KOPT-K1 (cell line): ENCODE data around the gene IPMK.
"Not testable (repeated sequence)": the region's sequence is repeated elsewhere in the genome, so short reads cannot be mapped to it uniquely, and the experiment has no call there.

Experiments used
- H3K27ac ChIP-seq: fragments of 200-600 bp; sonication (generic); 2 replicates; pipeline ENCODE4 v1.5.1; 2016; ENCODE audit warnings: antibody characterized with exemption, mild to moderate bottlenecking, low read depth, low read length; ENCODE audit not compliant: poor library complexity, severe bottlenecking
- H3K36me3 ChIP-seq: fragments of 200-600 bp; sonication (generic); 2 replicates; pipeline ENCODE4 v1.5.1; 2017; ENCODE audit warnings: antibody characterized with exemption, mild to moderate bottlenecking, low read length, moderate library complexity; ENCODE audit not compliant: insufficient read depth
- H3K9me3 ChIP-seq: fragments of 200-600 bp; sonication (generic); 2 replicates; pipeline ENCODE4 v1.5.1; 2017; ENCODE audit warnings: antibody characterized with exemption, low read length, mild to moderate bottlenecking; ENCODE audit not compliant: insufficient read depth, poor library complexity, severe bottlenecking

IPMK gene

DNA sequence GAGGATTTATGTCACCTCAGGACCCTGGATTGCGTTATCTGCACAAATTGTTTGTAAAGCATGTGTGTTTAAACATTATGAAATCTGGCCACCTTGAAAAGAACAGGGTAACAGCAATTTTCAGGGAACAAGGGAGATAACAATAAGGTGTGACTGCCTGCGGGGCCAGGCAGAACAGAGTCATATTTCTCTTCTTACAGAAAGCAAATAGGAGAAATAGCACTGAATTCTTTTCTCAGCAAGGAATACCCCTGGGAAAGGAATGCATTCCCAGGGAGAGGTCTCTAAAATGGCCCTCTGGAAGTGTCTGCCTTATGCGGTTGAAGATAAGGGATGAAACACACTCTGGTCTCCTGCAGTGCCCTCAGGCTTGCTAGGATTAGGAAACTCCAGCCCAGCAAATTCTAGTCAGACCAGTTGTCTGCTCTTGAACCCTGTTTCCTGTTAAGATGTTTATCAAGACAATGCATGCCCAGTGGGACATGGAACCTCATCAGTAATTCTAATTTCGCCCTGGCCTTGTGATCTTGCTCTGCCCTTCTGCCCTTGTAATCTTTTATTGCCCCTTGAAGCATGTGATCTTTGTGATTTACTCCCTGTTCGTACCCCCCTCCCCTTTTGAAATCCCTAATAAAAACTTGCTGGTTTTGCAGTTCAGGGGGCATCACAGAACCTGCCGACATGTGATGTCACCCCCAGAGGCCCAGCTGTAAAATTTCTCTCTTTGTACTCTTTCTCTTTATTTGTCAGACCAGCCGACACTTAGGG is 11.5 kb downstream of the IPMK start:
- H3K9me3 ChIP-seq = peaks cover 37% of the 10 kb centered on the region
- H3K36me3 ChIP-seq, H3K27ac ChIP-seq: not testable (repeated sequence)

DNA sequence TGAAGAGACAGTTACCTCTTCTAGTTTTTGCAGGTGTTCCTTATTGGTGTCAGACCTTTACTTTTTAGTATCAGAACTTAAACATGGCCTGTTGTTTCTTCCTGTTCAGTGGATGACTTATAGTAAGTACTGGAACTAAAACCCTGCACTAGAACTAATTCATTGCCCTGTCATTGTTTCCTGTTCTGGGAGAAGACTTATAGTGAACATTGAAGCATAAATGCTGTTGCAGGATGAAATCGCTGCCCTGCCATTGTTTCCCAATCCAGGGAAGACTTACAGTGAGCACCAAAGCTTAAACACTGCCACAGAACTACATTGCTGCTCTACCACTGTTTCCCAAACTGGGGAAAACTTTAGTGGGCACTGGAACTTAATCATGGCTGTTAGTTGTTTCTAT is 13.1 kb downstream of the IPMK start:
- Histone ChIP-seq H3K9me3 (peaks cover 37% of the 10 kb centered on the region), H3K27ac (no peak overlapping the region), H3K36me3 (peaks cover 5% of the 10 kb centered on the region; the same call in 1 of the 2 replicates)

DNA sequence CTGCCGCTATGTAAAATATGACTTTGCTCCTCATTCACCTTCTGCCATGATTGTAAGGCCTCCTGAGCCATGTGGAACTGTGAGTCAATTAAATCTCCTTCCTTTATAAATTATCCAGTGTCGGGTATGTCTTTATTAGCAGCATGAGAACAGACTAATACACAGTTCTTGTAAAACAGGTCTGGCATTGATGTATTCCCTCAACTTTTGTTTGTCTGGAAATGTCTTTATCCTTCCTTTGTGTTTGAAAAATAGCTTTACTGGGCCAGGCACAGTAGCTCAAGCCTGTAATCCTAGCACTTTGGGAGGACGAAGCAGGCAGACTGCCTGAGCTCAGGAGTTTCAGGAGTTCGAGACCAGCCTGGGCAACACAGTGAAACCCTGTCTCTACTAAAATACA is 14.5 kb downstream of the IPMK start:
- no peaks in the 10 kb centered on the region for H3K36me3 ChIP-seq
- H3K27ac ChIP-seq = no peak overlapping the region
- H3K9me3 ChIP-seq = peaks cover 37% of the 10 kb centered on the region

DNA sequence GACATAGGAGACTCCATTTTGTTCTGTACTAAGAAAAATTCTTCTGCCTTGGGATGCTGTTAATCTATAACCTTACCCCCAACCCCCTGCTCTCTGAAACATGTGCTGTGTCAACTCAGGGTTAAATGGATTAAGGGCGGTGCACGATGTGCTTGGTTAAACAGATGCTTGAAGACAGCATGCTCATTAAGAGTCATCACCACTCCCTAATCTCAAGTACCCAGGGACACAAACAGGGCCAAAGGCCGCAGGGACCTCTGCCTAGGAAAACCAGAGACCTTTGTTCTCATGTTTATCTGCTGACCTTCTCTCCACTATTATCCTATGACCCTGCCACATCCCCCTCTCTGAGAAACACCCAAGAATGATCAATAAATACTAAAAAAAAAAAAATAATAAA is 23.0 kb downstream of the IPMK start:
- H3K27ac ChIP-seq, H3K36me3 ChIP-seq: not testable (repeated sequence)
- H3K9me3 ChIP-seq = peaks cover 20% of the 10 kb centered on the region

DNA sequence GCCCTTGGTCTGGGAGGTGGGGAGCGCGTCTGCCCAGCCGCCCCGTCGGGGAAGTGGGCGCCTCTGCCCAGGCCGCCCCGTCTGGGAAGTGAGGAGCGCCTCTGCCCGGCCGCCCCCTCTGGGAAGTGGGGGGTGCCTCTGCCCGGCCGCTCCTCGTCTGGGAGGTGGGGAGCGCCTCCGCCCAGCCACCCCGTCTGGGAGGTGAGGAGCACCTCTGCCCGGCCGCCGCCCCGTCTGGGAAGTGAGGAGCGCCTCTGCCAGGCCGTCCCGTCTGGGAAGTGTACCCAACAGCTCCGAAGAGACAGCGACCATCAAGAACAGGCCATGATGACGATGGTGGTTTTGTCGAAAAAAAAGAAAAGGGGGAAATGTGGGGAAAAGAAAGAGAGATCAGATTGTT is 23.5 kb downstream of the IPMK start:
- H3K9me3 ChIP-seq = peaks cover 20% of the 10 kb centered on the region
- not testable (repeated sequence) for H3K27ac ChIP-seq, H3K36me3 ChIP-seq

DNA sequence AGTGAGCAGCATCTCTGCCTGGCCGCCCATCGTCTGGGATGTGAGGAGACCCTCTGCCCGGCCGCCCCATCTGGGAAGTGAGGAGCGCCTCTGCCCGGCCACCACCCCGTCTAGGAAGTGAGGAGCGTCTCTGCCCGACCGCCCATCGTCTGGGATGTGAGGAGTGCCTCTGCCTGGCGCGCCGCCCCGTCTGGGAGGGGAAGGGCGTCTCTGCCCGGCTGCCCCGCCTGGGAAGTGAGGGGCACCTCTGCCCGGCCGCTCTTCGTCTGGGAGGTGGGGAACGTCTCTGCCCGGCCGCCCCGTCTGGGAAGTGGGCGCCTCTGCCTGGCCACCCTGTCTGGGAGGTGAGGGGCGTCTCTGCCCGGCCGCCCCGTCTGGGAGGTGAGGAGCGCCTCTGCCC is 23.9 kb downstream of the IPMK start:
- not testable (repeated sequence) for H3K27ac ChIP-seq, H3K36me3 ChIP-seq
- peaks cover 20% of the 10 kb centered on the region for H3K9me3 ChIP-seq

DNA sequence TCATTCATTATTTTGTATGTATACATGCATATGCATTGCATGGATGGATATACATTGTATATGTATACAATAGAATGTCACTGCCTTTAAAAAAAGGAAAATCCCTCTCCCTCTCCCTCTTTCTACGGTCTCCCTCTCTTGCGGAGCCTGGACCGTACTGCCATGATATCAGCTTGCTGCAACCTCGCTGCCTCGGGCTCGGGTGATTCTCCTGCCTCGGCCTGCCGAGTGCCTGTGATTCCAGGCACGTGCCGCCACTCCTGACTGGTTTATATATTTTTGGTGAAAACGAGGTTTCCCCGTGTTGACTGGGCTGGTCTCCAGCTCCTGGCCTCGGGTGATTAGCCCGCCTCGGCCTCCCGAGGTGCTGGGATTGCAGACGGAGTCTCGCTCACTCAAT is 24.4 kb downstream of the IPMK start:
- no peak overlapping the region for H3K27ac ChIP-seq
- 0 out of 2 replicates have a peak, but pooled peaks cover 4% of the 10 kb centered on the region for H3K36me3 ChIP-seq
- H3K9me3 ChIP-seq = peaks cover 20% of the 10 kb centered on the region

DNA sequence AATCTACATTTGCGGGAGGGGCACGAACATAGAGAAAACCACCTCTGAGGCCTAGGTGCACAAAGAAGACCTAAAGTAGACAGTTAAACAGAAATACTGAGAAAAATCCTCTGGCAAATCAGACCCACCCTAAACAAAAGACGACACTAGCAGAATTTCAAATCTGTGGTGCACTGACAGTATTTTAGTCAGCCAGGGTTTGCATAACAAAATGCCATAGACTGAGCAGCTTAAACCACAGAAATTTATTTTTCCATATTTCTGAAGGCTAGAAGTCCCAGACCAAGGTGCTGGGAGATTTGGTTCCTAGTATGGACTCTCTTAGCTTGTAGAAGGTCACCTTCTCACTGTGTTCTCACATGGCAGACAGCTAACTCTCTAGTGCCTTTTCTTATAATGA is 26.3 kb downstream of the IPMK start:
- Histone ChIP-seq H3K27ac (no peak overlapping the region), H3K9me3 (peaks cover 20% of the 10 kb centered on the region), H3K36me3 (peaks cover 17% of the 10 kb centered on the region)

DNA sequence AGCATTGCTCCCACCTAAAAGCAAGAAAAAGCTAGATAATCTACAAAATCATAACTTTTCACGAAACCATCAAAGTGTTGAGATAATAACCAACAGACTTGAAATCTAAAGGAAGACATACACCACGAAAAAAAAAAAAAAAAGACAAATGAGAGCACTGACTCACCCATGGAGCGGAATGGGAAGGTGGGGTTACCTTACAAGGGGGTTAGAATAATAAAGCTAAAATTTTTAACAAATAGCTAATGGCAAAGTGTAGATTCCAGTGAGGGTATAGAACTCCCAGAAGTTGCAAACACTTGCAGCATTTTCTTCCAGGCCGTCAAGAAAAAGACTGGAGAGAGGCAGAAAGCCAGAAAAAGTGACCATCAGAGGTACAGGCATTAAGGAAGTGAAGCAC is 27.2 kb downstream of the IPMK start:
- Histone ChIP-seq H3K27ac (no peak overlapping the region), H3K9me3 (peaks cover 20% of the 10 kb centered on the region), H3K36me3 (peaks cover 25% of the 10 kb centered on the region)

DNA sequence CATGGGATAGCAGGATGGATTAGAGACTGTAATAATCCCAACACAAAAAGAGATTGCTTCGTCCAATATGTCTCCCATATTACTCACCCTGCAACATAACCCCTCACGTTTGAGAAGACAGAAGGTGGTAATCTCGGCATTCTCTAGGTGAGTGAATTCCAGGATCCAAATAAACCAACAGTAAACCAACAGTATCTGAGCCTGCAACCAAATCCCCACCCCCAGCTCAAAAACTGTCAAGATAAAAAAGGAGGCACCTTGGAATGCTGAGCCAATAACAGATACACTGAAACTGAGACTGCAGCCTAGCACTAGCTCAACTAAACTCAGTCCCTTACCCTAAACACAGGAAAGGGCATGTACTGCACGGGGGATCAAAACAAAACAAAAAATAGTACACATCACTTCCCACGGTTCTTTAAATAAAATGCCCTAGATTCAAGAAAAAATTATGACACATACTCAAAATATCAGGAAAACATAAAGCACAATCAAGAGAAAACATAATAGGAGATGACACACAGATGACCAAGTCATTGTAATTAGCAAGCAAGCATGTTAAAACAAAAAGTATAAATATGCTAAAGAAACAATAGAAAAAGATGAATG is 28.0 kb downstream of the IPMK start:
- peaks cover 20% of the 10 kb centered on the region for H3K9me3 ChIP-seq
- H3K36me3 ChIP-seq = peaks cover 27% of the 10 kb centered on the region
- no peak overlapping the region for H3K27ac ChIP-seq

DNA sequence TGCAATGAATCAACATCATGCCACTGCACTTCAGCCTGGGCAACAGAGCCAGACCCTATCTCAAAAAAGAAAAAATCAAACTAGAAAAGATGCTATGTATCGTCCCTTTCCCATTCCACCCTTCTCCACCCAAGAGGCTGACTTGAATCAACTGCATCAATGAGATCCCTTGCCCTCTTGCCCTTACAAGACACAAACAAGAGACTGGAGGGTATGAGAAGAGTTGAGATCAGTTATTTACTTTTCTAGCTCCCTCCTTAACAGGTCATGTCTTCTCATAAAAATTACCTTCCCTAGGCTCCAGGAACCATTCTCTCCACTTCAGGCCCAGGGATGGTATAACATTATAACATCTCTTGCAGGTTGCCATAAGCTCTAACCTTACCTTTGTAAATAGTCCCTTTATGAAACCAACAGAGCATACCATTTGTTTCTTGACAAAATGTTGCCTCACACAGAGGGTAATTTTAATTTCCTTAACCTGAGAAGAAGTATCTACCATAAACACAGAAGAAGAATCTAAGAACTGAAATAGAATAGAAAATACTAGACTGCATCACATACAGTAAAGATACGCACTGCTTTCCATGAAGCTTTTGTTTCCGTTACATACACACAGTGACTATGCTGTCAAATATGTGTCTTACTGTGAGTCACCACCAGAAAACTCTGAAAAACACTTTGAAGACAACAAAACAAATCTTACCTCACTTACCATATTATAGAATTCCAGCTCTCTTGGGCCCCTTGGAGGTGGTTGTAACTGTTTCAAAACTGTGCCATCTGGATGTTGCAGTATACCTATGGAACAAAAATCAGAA is 30.5 kb downstream of the IPMK start:
- Histone ChIP-seq H3K36me3 (peaks cover 27% of the 10 kb centered on the region), H3K9me3 (no peaks in the 10 kb centered on the region), H3K27ac (no peak overlapping the region)

DNA sequence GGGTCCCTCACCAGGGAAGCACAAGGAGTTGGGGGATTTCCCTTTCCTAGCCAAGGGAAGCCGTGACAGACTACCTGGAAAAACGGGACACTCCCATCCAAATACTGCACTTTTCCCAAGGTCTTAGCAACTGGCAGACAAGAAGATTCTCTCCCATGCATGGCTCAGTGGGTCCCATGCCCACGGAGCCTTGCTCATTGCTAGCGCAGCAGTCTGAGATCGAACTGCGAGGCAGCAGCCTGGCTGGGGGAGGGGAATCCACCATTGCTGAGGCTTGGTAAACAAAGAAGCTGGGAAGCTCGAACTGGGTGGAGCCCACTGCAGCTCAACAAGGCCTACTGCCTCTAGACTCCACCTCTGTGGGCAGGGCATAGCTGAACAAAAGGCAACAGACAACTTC is 37.8 kb downstream of the IPMK start:
- H3K36me3 ChIP-seq = peaks cover 20% of the 10 kb centered on the region
- H3K27ac ChIP-seq, H3K9me3 ChIP-seq: not testable (repeated sequence)

DNA sequence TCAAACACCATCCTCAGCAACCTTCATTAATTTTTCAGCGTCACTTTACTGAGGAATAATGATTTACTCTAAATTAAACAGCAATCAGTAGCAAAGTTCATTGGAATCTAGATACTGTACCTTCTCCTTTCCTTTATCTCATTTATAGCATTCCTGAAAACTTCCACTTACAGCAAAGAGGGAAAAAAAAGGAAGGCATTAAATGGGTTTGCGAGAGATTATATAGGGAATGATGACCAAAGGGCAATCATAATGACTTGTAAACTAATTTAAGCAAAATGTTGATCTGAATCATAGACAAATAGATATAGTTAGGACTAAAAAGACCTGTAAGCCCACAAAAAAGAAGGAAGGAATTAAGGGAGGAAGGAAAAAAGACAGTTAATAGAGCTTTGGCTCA is 42.0 kb downstream of the IPMK start:
- Histone ChIP-seq H3K36me3 (peaks cover 20% of the 10 kb centered on the region), H3K9me3 (no peaks in the 10 kb centered on the region), H3K27ac (no peak overlapping the region)

DNA sequence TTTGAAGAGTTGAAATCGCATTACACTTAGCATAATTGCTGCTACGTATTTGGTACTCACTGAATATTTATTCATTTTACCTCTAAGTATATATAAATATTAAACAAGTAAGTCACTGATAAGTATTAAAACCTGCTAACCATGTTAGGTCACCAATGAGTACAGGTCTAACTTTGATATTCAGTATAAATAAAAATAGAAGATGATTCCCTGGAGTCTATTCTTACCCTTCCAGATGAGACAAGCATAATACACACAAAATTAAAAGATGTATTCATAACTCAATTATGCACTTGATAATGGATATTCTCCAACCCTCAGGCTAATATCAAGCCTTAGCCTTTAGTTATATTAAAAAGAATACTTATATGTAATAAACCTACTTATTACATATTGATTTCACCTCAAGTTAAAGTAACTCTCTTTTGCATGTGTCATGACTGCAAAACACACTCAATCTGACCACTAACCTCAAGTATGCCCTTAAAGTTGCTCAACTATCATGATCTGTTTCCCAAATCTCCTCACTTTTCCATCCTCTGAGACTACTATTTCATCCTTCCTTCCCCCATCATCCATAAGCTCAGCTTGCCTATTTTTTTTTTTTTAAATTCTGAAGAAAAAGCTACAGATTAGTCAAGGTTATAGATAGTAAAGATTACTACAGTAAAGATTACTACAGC is 46.8 kb downstream of the IPMK start:
- H3K9me3 ChIP-seq = no peaks in the 10 kb centered on the region
- H3K27ac ChIP-seq = no peak overlapping the region
- H3K36me3 ChIP-seq = peaks cover 9% of the 10 kb centered on the region

DNA sequence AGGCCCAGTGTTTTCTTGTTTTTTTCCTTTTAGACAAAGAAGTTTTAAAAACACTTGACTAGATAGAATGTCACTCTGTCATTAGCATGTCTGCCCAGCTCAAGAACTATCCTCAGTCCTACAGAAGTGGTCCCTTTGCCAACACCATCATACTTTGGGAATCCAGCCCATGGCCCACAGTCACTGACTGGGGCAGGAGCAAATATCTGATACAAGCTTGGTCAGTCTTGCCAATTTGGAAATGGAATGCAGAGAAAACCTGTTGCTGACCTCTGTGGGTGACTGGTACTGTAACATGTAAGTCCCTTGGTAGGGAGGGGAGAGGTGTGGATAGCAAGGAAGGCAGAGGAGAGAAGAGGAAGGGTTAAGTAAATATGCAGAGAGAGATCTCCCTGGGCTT is 47.8 kb downstream of the IPMK start:
- H3K27ac ChIP-seq = no peak overlapping the region
- H3K9me3 ChIP-seq = no peaks in the 10 kb centered on the region
- H3K36me3 ChIP-seq = peaks cover 11% of the 10 kb centered on the region
